AG20443 (cell line): Measurements from ENCODE around the gene EMX2.

Source experiments
- DNase-seq: peaks from one replicate; pipeline ENCODE4 v3.0.0; 2012; ENCODE audit warnings: low spot score, mixed read lengths

EMX2 gene

GRCh38 chr10:117532003-117532385, 10.6 kb upstream of the EMX2 start:
- no peak for DNase-seq

GRCh38 chr10:117532451-117533107, 10.0 kb upstream of the EMX2 start:
- peak; percentile 58 for DNase-seq

- peak; percentile 74 for DNase-seq
These were observed 8.9 kb upstream of the EMX2 start for GRCh38 chr10:117533507-117534281.

GRCh38 chr10:117534321-117535297, 7.9 kb upstream of the EMX2 start:
- DNase-seq, result no peak

- DNase-seq, result peak; percentile 57
These were observed 7.1 kb upstream of the EMX2 start for GRCh38 chr10:117535298-117536071.

GRCh38 chr10:117536072-117536865, 6.3 kb upstream of the EMX2 start:
- DNase-seq, result no peak

- DNase-seq, result no peak
These were observed 5.6 kb upstream of the EMX2 start for GRCh38 chr10:117536866-117537435.

GRCh38 chr10:117537436-117537903, 5.1 kb upstream of the EMX2 start:
- peak; percentile 83 for DNase-seq

- no peak for DNase-seq
These were observed 4.5 kb upstream of the EMX2 start for GRCh38 chr10:117537904-117538524.

GRCh38 chr10:117539361-117539773, 3.2 kb upstream of the EMX2 start:
- DNase-seq, result no peak

- no peak for DNase-seq
These were observed 2.5 kb upstream of the EMX2 start for GRCh38 chr10:117539903-117540639.

- no peak for DNase-seq
These were observed 1.7 kb upstream of the EMX2 start for GRCh38 chr10:117540640-117541404.

GRCh38 chr10:117541405-117541908, 1.1 kb upstream of the EMX2 start:
- peak; percentile 83 for DNase-seq

- DNase-seq, result peak; percentile 94
These were observed 439 bp upstream of the EMX2 start for GRCh38 chr10:117541909-117542705.

GRCh38 chr10:117543225-117544003, 868 bp downstream of the EMX2 start:
- DNase-seq, result peak; percentile 54

- no peak for DNase-seq
These were observed 1.6 kb downstream of the EMX2 start for GRCh38 chr10:117544004-117544701.
